HepG2 (cell line): ENCODE measurements around the gene NUP107. TPM values are rescaled to one million over a fixed set of nuclear protein-coding genes. Genes with fewer than 3 reads are reported as not detected.

ENCODE experiments used
- CBFB ChIP-seq: sonication (generic); formaldehyde crosslinking; IDR thresholded peaks from 2 replicates; pipeline ENCODE4 v1.4.0; 2020; ENCODE audit warnings: missing genetic modification reagents
- FOXA3 ChIP-seq: IDR thresholded peaks from 2 replicates; pipeline ENCODE4 v1.6.1; 2016; ENCODE audit warnings: missing genetic modification reagents, missing compliant biosample characterization
- HINFP ChIP-seq: sonication (generic); formaldehyde crosslinking; IDR thresholded peaks from 2 replicates; pipeline ENCODE4 v1.4.0; 2020; ENCODE audit warnings: low read depth, mild to moderate bottlenecking, missing genetic modification reagents
- HMGXB4 ChIP-seq, 2 experiments: sonication (generic) in 1 of 2; formaldehyde crosslinking in 1 of 2; IDR thresholded peaks; 2 replicates each; pipeline versions ENCODE4 v1.4.0 to v1.6.1; 2018 to 2020; ENCODE audit warnings: missing genetic modification reagents in 2 of 2, borderline replicate concordance in 1 of 2, low read depth in 1 of 2, mild to moderate bottlenecking in 1 of 2, missing biosample characterization in 1 of 2
- HOXA9 ChIP-seq: sonication (generic); formaldehyde crosslinking; IDR thresholded peaks from 2 replicates; pipeline ENCODE4 v1.8.1; 2022; ENCODE audit warnings: missing genetic modification reagents, mild to moderate bottlenecking, moderate library complexity, borderline replicate concordance
- JUN ChIP-seq: sonication (generic); formaldehyde crosslinking; IDR thresholded peaks from 2 replicates; pipeline ENCODE4 v1.4.0; 2020; ENCODE audit warnings: mild to moderate bottlenecking, missing genetic modification reagents
- JUND ChIP-seq: sonication (generic); formaldehyde crosslinking; IDR thresholded peaks from 2 replicates; pipeline ENCODE4 v1.8.0; 2022; ENCODE audit warnings: mild to moderate bottlenecking, missing genetic modification reagents
- PHF8 ChIP-seq: sonication (generic); formaldehyde crosslinking; IDR thresholded peaks from 2 replicates; pipeline ENCODE4 v1.5.0; 2020; ENCODE audit warnings: missing genetic modification reagents
- SAP130 ChIP-seq: IDR thresholded peaks from 2 replicates; pipeline ENCODE4 v1.6.1; 2016; ENCODE audit warnings: low read depth
- SIN3A ChIP-seq: IDR thresholded peaks from 2 replicates; pipeline ENCODE4 v1.6.1; 2011; ENCODE audit warnings: low read depth, mild to moderate bottlenecking, control low read depth, low read length, borderline replicate concordance
- TFDP2 ChIP-seq: sonication (generic); formaldehyde crosslinking; IDR thresholded peaks from 2 replicates; pipeline ENCODE4 v1.4.0; 2020; ENCODE audit warnings: missing genetic modification reagents
- ZBED4 ChIP-seq: sonication (generic); formaldehyde crosslinking; IDR thresholded peaks from 2 replicates; pipeline ENCODE4 v1.4.0; 2020; ENCODE audit warnings: missing genetic modification reagents, borderline replicate concordance
- ZBTB2 ChIP-seq: sonication (generic); formaldehyde crosslinking; IDR thresholded peaks from 2 replicates; pipeline ENCODE4 v1.8.0; 2022; ENCODE audit warnings: low read depth, missing genetic modification reagents
- ZNF264 ChIP-seq: sonication (generic); formaldehyde crosslinking; IDR thresholded peaks from 2 replicates; pipeline ENCODE4 v1.4.0; 2020; ENCODE audit warnings: missing genetic modification reagents
- ZNF547 ChIP-seq: sonication (generic); formaldehyde crosslinking; IDR thresholded peaks from 2 replicates; pipeline ENCODE4 v1.5.1; 2020; ENCODE audit warnings: mild to moderate bottlenecking, missing genetic modification reagents
- ZNF709 ChIP-seq: sonication (generic); formaldehyde crosslinking; IDR thresholded peaks from 2 replicates; pipeline ENCODE4 v1.5.0; 2020; ENCODE audit warnings: mild to moderate bottlenecking, missing genetic modification reagents
- ZNF792 ChIP-seq: IDR thresholded peaks from 2 replicates; pipeline ENCODE4 v1.6.1; 2016
- ZSCAN25 ChIP-seq: sonication (generic); formaldehyde crosslinking; IDR thresholded peaks from 2 replicates; pipeline ENCODE4 v1.8.0; 2022; ENCODE audit warnings: mild to moderate bottlenecking, missing genetic modification reagents
- polyA plus RNA-seq, 8 experiments: library from polyadenylated mRNA; depleted of rRNA in 3 of 8; stranded (reverse) in 7 of 8; unstranded in 1 of 8; fragments of >200 nt; fragmentation: Illumina TruSeq in 4 of 8; extraction: Trizol in 4 of 8; gene quantifications; 2 replicates each; pipeline versions ENCODE4 v1.2.1 to v1.2.3, GENCODE V29; 2011 to 2016; ENCODE audit warnings: low read depth in 4 of 8, missing spikeins in 1 of 8, mixed read lengths in 1 of 8; ENCODE audit not compliant: insufficient read depth in 1 of 8
- total RNA-seq, 5 experiments: library from RNA; depleted of rRNA; stranded (reverse); fragments of >200 nt; fragmentation: Illumina TruSeq; extraction: Trizol; gene quantifications; 2 replicates each; pipeline ENCODE4 v1.2.3, GENCODE V29; 2016; ENCODE audit warnings: low read depth in 1 of 5

Gene NUP107
- total and polyA plus RNA-seq, 2 of the 13 experiments (the other 11 are each of a cell fraction or from before 2014, with no cell fraction given): 54.7 to 100 TPM

GRCh38 chr12:68746572-68747180 lies 59.9 kb downstream of the NUP107 start (continued):
- 0 out of 2 replicates have a peak, but pooled peaks have one; percentile 30 for TF ChIP-seq ZBTB2 (CRISPR knock-in tag)
- TF ChIP-seq ZNF709 (CRISPR knock-in tag): 0 out of 2 replicates have a peak, but pooled peaks have one; percentile 52
- TF ChIP-seq ZSCAN25 (CRISPR knock-in tag): no peak
- TF ChIP-seq ZNF547 (CRISPR knock-in tag): no peak
- peak; percentile 86 for TF ChIP-seq SAP130 (CRISPR knock-in tag)
- TF ChIP-seq PHF8: no peak; the same call in 1 of the 2 replicates
- TF ChIP-seq ZBED4: no peak
- 0 out of 2 replicates have a peak, but pooled peaks have one; percentile 13 for TF ChIP-seq HINFP (CRISPR knock-in tag)
- peak; percentile 89 for TF ChIP-seq SIN3A
- TF ChIP-seq ZNF264 (CRISPR knock-in tag): 0 out of 2 replicates have a peak, but pooled peaks have one; percentile 15
- 0 out of 2 replicates have a peak, but pooled peaks have one; percentile 27 for TF ChIP-seq HOXA9 (CRISPR knock-in tag)
- TF ChIP-seq FOXA3 (CRISPR knock-in tag): 0 out of 2 replicates have a peak, but pooled peaks have one; percentile 11
- 0 out of 2 replicates have a peak, but pooled peaks have one; percentile 16 for TF ChIP-seq ZNF792 (CRISPR knock-in tag)
- TF ChIP-seq JUN: no peak
- TF ChIP-seq CBFB (CRISPR knock-in tag): 0 out of 2 replicates have a peak, but pooled peaks have one; percentile 29
- TF ChIP-seq JUND (CRISPR knock-in tag): 0 out of 2 replicates have a peak, but pooled peaks have one; percentile 50
- TF ChIP-seq HMGXB4 (CRISPR knock-in tag; IDR thresholded peaks at IDR 0.05; ENCODE audit: borderline replicate concordance in 1 of 2, low read depth in 1 of 2): peak in 1 of 2 experiments; percentile 22; a peak in 2 of 4 replicates
- peak; percentile 92 for TF ChIP-seq TFDP2 (CRISPR knock-in tag)
